Glutamatergic neuron (in vitro differentiated cells): ENCODE results near the gene CACNA1I. TPM values are rescaled to one million over a fixed set of nuclear protein-coding genes. Genes with fewer than 3 reads are reported as not detected.
"Not testable (repeated sequence)": the region's sequence is repeated elsewhere in the genome, so short reads cannot be mapped to it uniquely, and the experiment has no call there.

ENCODE experiments used
- DNase-seq: peaks from one replicate; pipeline ENCODE4 v3.0.0; 2022
- H3K27ac Mint-ChIP-seq: one replicate; pipeline ENCODE4 v1.8.0; 2020; ENCODE audit warnings: mild to moderate bottlenecking, mixed read lengths, inconsistent platforms; ENCODE audit not compliant: unreplicated experiment
- H3K27me3 Mint-ChIP-seq: one replicate; pipeline ENCODE4 v1.8.0; 2020; ENCODE audit warnings: mild to moderate bottlenecking, moderate library complexity, mixed read lengths, inconsistent platforms; ENCODE audit not compliant: unreplicated experiment
- H3K36me3 Mint-ChIP-seq: one replicate; pipeline ENCODE4 v1.8.0; 2020; ENCODE audit warnings: mild to moderate bottlenecking, mixed read lengths, inconsistent platforms; ENCODE audit not compliant: unreplicated experiment
- H3K4me1 Mint-ChIP-seq: one replicate; pipeline ENCODE4 v1.8.0; 2020; ENCODE audit warnings: mild to moderate bottlenecking, low read depth, mixed read lengths, inconsistent platforms; ENCODE audit not compliant: unreplicated experiment
- H3K4me3 Mint-ChIP-seq: one replicate; pipeline ENCODE4 v1.8.0; 2020; ENCODE audit warnings: mild to moderate bottlenecking, mixed read lengths, inconsistent platforms; ENCODE audit not compliant: unreplicated experiment
- H3K9me3 Mint-ChIP-seq: one replicate; pipeline ENCODE4 v1.8.0; 2020; ENCODE audit warnings: mild to moderate bottlenecking, moderate library complexity, mixed read lengths, inconsistent platforms; ENCODE audit not compliant: unreplicated experiment
- long read RNA-seq: library from polyadenylated mRNA; unstranded; transcript quantifications from one replicate; pipeline ENCODE4 v2.0.0, GENCODE V29; 2020; ENCODE audit not compliant: unreplicated experiment
- total RNA-seq: library from RNA; stranded (reverse); fragmentation: NEBNext Ultra II Directional; extraction: Animal tissue kit (Norgen Biotek cat#: 25700); gene quantifications from one replicate; pipeline ENCODE4 v1.2.1, GENCODE V29; 2021; ENCODE audit not compliant: unreplicated experiment
- TF ChIP-seq, protein P1 (sequence below): fragments of 200-600 bp; sonication (generic); IDR thresholded peaks from one replicate; pipeline ENCODE4 v1.5.0; 2021; ENCODE audit not compliant: partially characterized antibody, unreplicated experiment

CACNA1I gene
- 0.12 TPM for total RNA-seq
- long read RNA-seq: 0 reads

GRCh38 chr22:39570665-39571064 lies at the start of gene CACNA1I:
CACNA1I (plus strand) TSS chr22:39570753; CDS start chr22:39570753, 0 bp downstream.
- no peak within 1 kb of the TSS for H3K4me3 Mint-ChIP-seq
- H3K4me1 Mint-ChIP-seq: no peaks in the 10 kb centered on the region
- no peak for DNase-seq
- TF ChIP-seq, protein P1, sequence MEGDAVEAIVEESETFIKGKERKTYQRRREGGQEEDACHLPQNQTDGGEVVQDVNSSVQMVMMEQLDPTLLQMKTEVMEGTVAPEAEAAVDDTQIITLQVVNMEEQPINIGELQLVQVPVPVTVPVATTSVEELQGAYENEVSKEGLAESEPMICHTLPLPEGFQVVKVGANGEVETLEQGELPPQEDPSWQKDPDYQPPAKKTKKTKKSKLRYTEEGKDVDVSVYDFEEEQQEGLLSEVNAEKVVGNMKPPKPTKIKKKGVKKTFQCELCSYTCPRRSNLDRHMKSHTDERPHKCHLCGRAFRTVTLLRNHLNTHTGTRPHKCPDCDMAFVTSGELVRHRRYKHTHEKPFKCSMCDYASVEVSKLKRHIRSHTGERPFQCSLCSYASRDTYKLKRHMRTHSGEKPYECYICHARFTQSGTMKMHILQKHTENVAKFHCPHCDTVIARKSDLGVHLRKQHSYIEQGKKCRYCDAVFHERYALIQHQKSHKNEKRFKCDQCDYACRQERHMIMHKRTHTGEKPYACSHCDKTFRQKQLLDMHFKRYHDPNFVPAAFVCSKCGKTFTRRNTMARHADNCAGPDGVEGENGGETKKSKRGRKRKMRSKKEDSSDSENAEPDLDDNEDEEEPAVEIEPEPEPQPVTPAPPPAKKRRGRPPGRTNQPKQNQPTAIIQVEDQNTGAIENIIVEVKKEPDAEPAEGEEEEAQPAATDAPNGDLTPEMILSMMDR: no peak
- no peak within 1 kb of the TSS for H3K27ac Mint-ChIP-seq
- H3K9me3 Mint-ChIP-seq: peaks cover 3% of the 10 kb centered on the region
- no peaks in the 10 kb centered on the region for H3K27me3 Mint-ChIP-seq
- peaks cover 3% of the 10 kb centered on the region for H3K36me3 Mint-ChIP-seq

GRCh38 chr22:39521106-39521885 lies 49.3 kb upstream of the CACNA1I start:
- peaks cover 26% of the 10 kb centered on the region for H3K27me3 Mint-ChIP-seq
- H3K4me3 Mint-ChIP-seq: peak overlapping the region; percentile 98
- not testable (repeated sequence) for DNase-seq, H3K36me3 Mint-ChIP-seq
- H3K4me1 Mint-ChIP-seq: peaks cover 29% of the 10 kb centered on the region
- H3K9me3 Mint-ChIP-seq: peaks cover 18% of the 10 kb centered on the region
- H3K27ac Mint-ChIP-seq: peak overlapping the region; percentile 100

DNA sequence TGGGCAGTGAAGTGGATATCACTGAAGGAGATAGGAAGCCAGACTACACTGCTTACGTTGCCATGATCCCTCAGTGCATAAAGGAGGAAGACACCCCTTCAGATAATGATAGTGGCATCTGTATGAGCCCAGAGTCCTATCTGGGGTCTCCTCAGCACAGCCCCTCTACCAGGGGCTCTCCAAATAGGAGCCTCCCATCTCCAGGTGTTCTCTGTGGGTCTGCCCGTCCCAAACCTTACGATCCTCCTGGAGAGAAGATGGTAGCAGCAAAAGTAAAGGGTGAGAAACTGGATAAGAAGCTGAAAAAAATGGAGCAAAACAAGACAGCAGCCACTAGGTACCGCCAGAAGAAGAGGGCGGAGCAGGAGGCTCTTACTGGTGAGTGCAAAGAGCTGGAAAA lies 48.5 kb upstream of the CACNA1I start:
- Mint-ChIP-seq H3K9me3 (peaks cover 18% of the 10 kb centered on the region), H3K4me1 (peaks cover 31% of the 10 kb centered on the region), H3K4me3 (peak overlapping the region; percentile 98), H3K27me3 (peaks cover 27% of the 10 kb centered on the region), H3K27ac (peak overlapping the region; percentile 100)
- not testable (repeated sequence) for DNase-seq, H3K36me3 Mint-ChIP-seq

- TF ChIP-seq, protein P1: no peak
- Mint-ChIP-seq H3K36me3 (peaks cover 9% of the 10 kb centered on the region), H3K4me3 (peak overlapping the region; percentile 98), H3K27me3 (peaks cover 27% of the 10 kb centered on the region), H3K4me1 (peaks cover 37% of the 10 kb centered on the region), H3K9me3 (peaks cover 18% of the 10 kb centered on the region), H3K27ac (peak overlapping the region; percentile 100)
- no peak for DNase-seq
These were observed 47.8 kb upstream of the CACNA1I start for GRCh38 chr22:39522567-39523300.

DNA sequence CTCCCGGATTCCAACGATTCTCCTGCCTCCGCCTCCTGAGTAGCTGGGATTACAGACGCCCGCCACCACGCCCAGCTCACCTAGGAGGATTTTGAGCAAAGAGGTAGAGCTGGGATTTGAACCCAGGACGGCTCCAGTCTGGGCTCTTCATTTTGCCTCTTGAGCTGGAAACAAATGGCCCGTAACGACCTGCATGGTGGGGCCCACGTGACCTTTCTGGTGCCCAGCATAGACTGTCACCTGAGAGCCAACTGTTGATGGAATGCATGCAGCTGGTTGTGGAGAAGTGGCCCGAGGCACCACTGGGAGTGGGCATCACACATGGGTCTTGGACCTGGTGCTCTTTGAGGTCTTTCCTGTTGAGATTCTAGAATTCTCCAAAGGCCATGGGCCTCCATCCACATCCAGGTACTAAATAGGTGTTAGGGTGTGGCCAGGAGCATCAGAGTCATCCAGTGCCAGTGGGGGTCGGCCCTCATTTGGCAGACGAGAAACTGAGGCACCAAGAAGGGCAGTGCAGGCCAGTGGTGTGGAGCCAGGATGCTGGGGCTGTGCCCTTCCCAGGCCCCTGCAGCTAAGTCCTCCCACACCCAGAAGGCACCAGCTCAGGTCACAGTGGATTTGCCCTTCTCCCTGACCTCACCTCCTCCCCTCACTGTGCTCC lies 46.3 kb upstream of the CACNA1I start:
- Mint-ChIP-seq H3K4me3 (peak overlapping the region; percentile 66), H3K36me3 (peaks cover 9% of the 10 kb centered on the region), H3K27me3 (peaks cover 27% of the 10 kb centered on the region), H3K9me3 (peaks cover 21% of the 10 kb centered on the region), H3K27ac (peak overlapping the region; percentile 49), H3K4me1 (peaks cover 42% of the 10 kb centered on the region)
- no peak for DNase-seq
- TF ChIP-seq, protein P1: no peak
